Gastrocnemius medialis (tissue), 4 donors: ENCODE results near the gene SLC25A23. TPM values are rescaled to one million over a fixed set of nuclear protein-coding genes. Genes with fewer than 3 reads are reported as not detected.

Source experiments
- ATAC-seq, 2 donors: fragments of 150-250 bp; one replicate each; pipeline ENCODE4 v1.9.1; 2016
- DNase-seq, 2 donors: peaks; one replicate each; pipeline ENCODE4 v3.0.0-alpha.2; 2019
- H3K27ac ChIP-seq, 4 donors: fragments of 200-600 bp; sonication (generic); 1 replicate in 1 of 4; 2 replicates in 3 of 4; pipeline ENCODE4 v1.5.1; 2016 to 2018; ENCODE audit warnings: mild to moderate bottlenecking in 2 of 4, moderate library complexity in 1 of 4
- H3K27me3 ChIP-seq, 3 donors: fragments of 200-600 bp; sonication (generic) in 2 of 3; 1 replicate in 1 of 3; 2 replicates in 2 of 3; pipeline versions ENCODE4 v1.5.1 to v1.6.0; 2016 to 2019; ENCODE audit warnings: mild to moderate bottlenecking in 1 of 3, moderate library complexity in 1 of 3
- H3K36me3 ChIP-seq, 2 donors: fragments of 200-600 bp; sonication (generic) in 1 of 2; one replicate each; pipeline ENCODE4 v1.5.1; 2017 to 2018
- H3K4me1 ChIP-seq, 2 donors: fragments of 200-600 bp; sonication (generic) in 1 of 2; one replicate each; pipeline ENCODE4 v1.5.1; 2016 to 2017; ENCODE audit warnings: mild to moderate bottlenecking in 2 of 2
- H3K4me3 ChIP-seq, 4 donors: fragments of 200-600 bp; sonication (generic) in 3 of 4; 1 replicate in 1 of 4; 2 replicates in 3 of 4; pipeline ENCODE4 v1.5.1; 2016 to 2019; ENCODE audit warnings: mild to moderate bottlenecking in 2 of 4
- H3K9me3 ChIP-seq, 3 donors: fragments of 200-600 bp; sonication (generic) in 2 of 3; 1 replicate in 1 of 3; 2 replicates in 2 of 3; pipeline ENCODE4 v1.5.1; 2016 to 2019
- CTCF ChIP-seq, 5 experiments: fragments of 450-650 bp in 3 of 5; fragments of 200-600 bp in 2 of 5; sonication (generic) in 2 of 5; IDR thresholded peaks in 4 of 5; conservative IDR thresholded peaks in 1 of 5; 1 replicate in 4 of 5; 2 replicates in 1 of 5; pipeline ENCODE4 v1.5.1; 2016 to 2019; ENCODE audit warnings: antibody characterized with exemption in 5 of 5, mild to moderate bottlenecking in 3 of 5, moderate library complexity in 3 of 5
- POLR2A ChIP-seq, 2 donors: fragments of 450-650 bp; IDR thresholded peaks; one replicate each; pipeline ENCODE4 v1.6.1; 2017; ENCODE audit warnings: antibody characterized with exemption in 2 of 2, mild to moderate bottlenecking in 2 of 2, moderate library complexity in 2 of 2
- in situ Hi-C, 4 donors: fragments of 200-750 bp; cut with MboI; loops; one replicate each; pipeline versions ENCODE4 v1.15.0 to v1.8.0; 2017; ENCODE audit warnings: low sequenced_read_pairs in 4 of 4
- intact Hi-C: fragments of 100-400 bp; cut with DNase I; formaldehyde crosslinking; loops from one replicate; pipeline ENCODE4 v1.15.1; 2023; ENCODE audit warnings: low total_unique reads
- total RNA-seq, 4 donors: library from RNA; depleted of rRNA; stranded (reverse); fragments of >200 nt; gene quantifications; one replicate each; pipeline versions ENCODE4 v1.1.0 to v1.2.3, GENCODE V29; 2016

Gene SLC25A23
- total RNA-seq, 4 donors from 2014 or later = 61.7 to 73.6 (median 65.0) TPM

GRCh38 chr19:6480848-6481415 is 21.3 kb upstream of the SLC25A23 start:
- no peak for ATAC-seq
- in situ Hi-C loops = no loop called here
- H3K27me3 ChIP-seq = peaks cover 14 to 28% (median 28%) of the 10 kb centered on the region in 3 donors
- intact Hi-C loops = no loop called here
- no peaks in the 10 kb centered on the region for H3K9me3 ChIP-seq
- H3K4me1 ChIP-seq = no peaks in the 10 kb centered on the region
- no peaks in the 10 kb centered on the region for H3K36me3 ChIP-seq
- H3K4me3 ChIP-seq = peak overlapping the region in 2 of 4 donors; percentile 13 to 28
- no peak overlapping the region for H3K27ac ChIP-seq
- no peak for DNase-seq
- TF ChIP-seq POLR2A (IDR thresholded peaks at IDR 0.05) (no peak), CTCF (IDR thresholded peaks at IDR 0.05 in 4 of 5, conservative IDR thresholded peaks at IDR 0.05 in 1 of 5) (no peak)

- no peak overlapping the region for H3K4me3 ChIP-seq
- DNase-seq (no peak), ATAC-seq (no peak)
- no peaks in the 10 kb centered on the region for H3K36me3 ChIP-seq
- no peaks in the 10 kb centered on the region for H3K4me1 ChIP-seq
- H3K27me3 ChIP-seq = peaks cover 22 to 38% (median 38%) of the 10 kb centered on the region in 3 donors
- H3K9me3 ChIP-seq = no peaks in the 10 kb centered on the region
- in situ Hi-C loops (no loop called here), intact Hi-C loops (no loop called here)
- no peak overlapping the region for H3K27ac ChIP-seq
- TF ChIP-seq POLR2A (IDR thresholded peaks at IDR 0.05) (no peak), CTCF (IDR thresholded peaks at IDR 0.05 in 4 of 5, conservative IDR thresholded peaks at IDR 0.05 in 1 of 5) (no peak)
Measured at GRCh38 chr19:6479836-6480398, 20.3 kb upstream of the SLC25A23 start.

GRCh38 chr19:6478815-6479214 is 19.2 kb upstream of the SLC25A23 start:
- H3K4me3 ChIP-seq = no peak overlapping the region
- H3K4me1 ChIP-seq = no peaks in the 10 kb centered on the region
- H3K36me3 ChIP-seq = no peaks in the 10 kb centered on the region
- no peaks in the 10 kb centered on the region for H3K9me3 ChIP-seq
- in situ Hi-C loops = no loop called here
- intact Hi-C loops = no loop called here
- H3K27ac ChIP-seq = no peak overlapping the region
- H3K27me3 ChIP-seq = peaks cover 29 to 46% (median 44%) of the 10 kb centered on the region in 3 donors
- no peak for TF ChIP-seq CTCF (IDR thresholded peaks at IDR 0.05 in 4 of 5, conservative IDR thresholded peaks at IDR 0.05 in 1 of 5)
- TF ChIP-seq POLR2A (IDR thresholded peaks at IDR 0.05) = no peak
- ATAC-seq (no peak), DNase-seq (no peak)

GRCh38 chr19:6476896-6477431 is 17.4 kb upstream of the SLC25A23 start:
- DNase-seq (no peak), ATAC-seq (no peak)
- H3K4me1 ChIP-seq = no peaks in the 10 kb centered on the region
- peak overlapping the region; percentile 4 to 37 (median 26) for H3K4me3 ChIP-seq
- no peak for TF ChIP-seq CTCF (IDR thresholded peaks at IDR 0.05 in 4 of 5, conservative IDR thresholded peaks at IDR 0.05 in 1 of 5)
- no peaks in the 10 kb centered on the region for H3K36me3 ChIP-seq
- intact Hi-C loops (no loop called here), in situ Hi-C loops (no loop called here)
- no peaks in the 10 kb centered on the region for H3K9me3 ChIP-seq
- H3K27ac ChIP-seq = no peak overlapping the region
- H3K27me3 ChIP-seq = peaks cover 29 to 46% (median 44%) of the 10 kb centered on the region in 3 donors
